Skeletal muscle cell (primary cell): ENCODE data around the gene FCAR.
"Not testable (repeated sequence)": the region's sequence is repeated elsewhere in the genome, so short reads cannot be mapped to it uniquely, and the experiment has no call there.

ENCODE experiments used
- DNase-seq: peaks from one replicate; pipeline ENCODE4 v3.0.0-alpha.2; 2010; ENCODE audit warnings: low read depth
- H3K4me3 ChIP-seq: 2 replicates; pipeline ENCODE4 v1.5.1; 2011; ENCODE audit warnings: low read depth, mild to moderate bottlenecking, control low read depth, low read length, moderate library complexity

FCAR gene

GRCh38 chr19:54938906-54939305 is 64.9 kb downstream of the FCAR start:
- DNase-seq, result no peak
- H3K4me3 ChIP-seq, result no peak overlapping the region

- H3K4me3 ChIP-seq, DNase-seq: not testable (repeated sequence)
Measured at GRCh38 chr19:54939538-54939937, 65.5 kb downstream of the FCAR start.
